CD4-positive, alpha-beta T cell (primary cell): ENCODE data around the gene IQSEC2. TPM values are rescaled to one million over a fixed set of nuclear protein-coding genes. Genes with fewer than 3 reads are reported as not detected.

Source experiments
- ATAC-seq: fragments of 200-7000 bp; cut with Tn5 transposase; one replicate; pipeline ENCODE4 v1.10.0; 2022; ENCODE audit warnings: mild to moderate bottlenecking; ENCODE audit not compliant: poor library complexity
- CTCF ChIA-PET: fragments of 350-600 bp; sonication (Branson Sonifier 250); formaldehyde crosslinking; loops from one replicate; lab custom pipeline; 2021; ENCODE audit warnings: antibody characterized with exemption, inconsistent platforms; lab: Charles Lee
- POLR2A ChIA-PET: fragments of 350-600 bp; sonication (Branson Sonifier 250); formaldehyde crosslinking; loops from one replicate; lab custom pipeline; 2021; ENCODE audit warnings: antibody characterized with exemption, inconsistent platforms; lab: Charles Lee
- DNase-seq, 14 experiments: peaks; one replicate each; pipeline ENCODE4 v3.0.0-alpha.2; 2013 to 2020; ENCODE audit warnings: mixed read lengths in 2 of 14
- H3K27ac ChIP-seq, 2 donors: one replicate each; pipeline versions ENCODE4 v1.5.1 to v1.7.0; 2013; ENCODE audit warnings: low read length in 2 of 2, low read depth in 1 of 2, mild to moderate bottlenecking in 1 of 2
- H3K27me3 ChIP-seq, 2 experiments: 1 replicate in 1 of 2; 2 replicates in 1 of 2; pipeline versions ENCODE4 v1.6.1 to v1.7.0; 2013; ENCODE audit warnings: low read length in 2 of 2, control low read depth in 1 of 2, mild to moderate bottlenecking in 1 of 2, moderate library complexity in 1 of 2; ENCODE audit not compliant: insufficient read depth in 2 of 2, control insufficient read depth in 1 of 2
- H3K36me3 ChIP-seq: one replicate; pipeline ENCODE4 v1.6.1; 2013; ENCODE audit warnings: low read length, control low read depth; ENCODE audit not compliant: insufficient read depth
- H3K4me1 ChIP-seq: one replicate; pipeline ENCODE4 v1.6.1; 2013; ENCODE audit warnings: low read length, control low read depth; ENCODE audit not compliant: insufficient read depth
- H3K4me3 ChIP-seq: one replicate; pipeline ENCODE4 v1.5.1; 2013; ENCODE audit warnings: mild to moderate bottlenecking, low read length, moderate library complexity
- H3K9me3 ChIP-seq, 2 experiments: 1 replicate in 1 of 2; 2 replicates in 1 of 2; pipeline versions ENCODE4 v1.6.1 to v1.7.0; 2013; ENCODE audit warnings: low read length in 2 of 2, mild to moderate bottlenecking in 2 of 2, control low read depth in 1 of 2, moderate library complexity in 1 of 2; ENCODE audit not compliant: control insufficient read depth in 1 of 2, insufficient read depth in 1 of 2
- H3K27ac Mint-ChIP-seq: one replicate; pipeline ENCODE4 v1.8.0; 2020; ENCODE audit warnings: mixed read lengths
- H3K27me3 Mint-ChIP-seq: one replicate; pipeline ENCODE4 v1.8.0; 2021; ENCODE audit warnings: mixed read lengths
- H3K36me3 Mint-ChIP-seq: one replicate; pipeline ENCODE4 v1.8.0; 2021; ENCODE audit warnings: low read depth, mixed read lengths
- H3K4me1 Mint-ChIP-seq: one replicate; pipeline ENCODE4 v1.8.0; 2021; ENCODE audit warnings: low read depth, mixed read lengths
- H3K4me3 Mint-ChIP-seq: one replicate; pipeline ENCODE4 v1.8.0; 2020; ENCODE audit warnings: mild to moderate bottlenecking, mixed read lengths
- H3K9me3 Mint-ChIP-seq: one replicate; pipeline ENCODE4 v1.8.0; 2020; ENCODE audit warnings: mixed read lengths
- CTCF ChIP-seq: fragments of 200-600 bp; IDR thresholded peaks from one replicate; pipeline ENCODE4 v1.8.0; 2022; ENCODE audit warnings: antibody characterized with exemption, mild to moderate bottlenecking
- intact Hi-C, 2 experiments: fragments of 100-400 bp; cut with DNase I in 1 of 2; cut with micrococcal nuclease in 1 of 2; formaldehyde crosslinking; loops; one replicate each; pipeline versions ENCODE4 v1.15.1 to v1.9.0; 2023 to 2025; cut with DNase I, micrococcal nuclease
- total RNA-seq, 174 experiments: library from RNA in 2 of 174; stranded (reverse) in 2 of 174; gene quantifications; one replicate each; pipeline ENCODE4 v1.2.3 and lab custom pipeline; 2021 to 2026

IQSEC2 gene
- total RNA-seq, 2 experiments from 2014 or later = 0.85 to 2.2 TPM

DNA sequence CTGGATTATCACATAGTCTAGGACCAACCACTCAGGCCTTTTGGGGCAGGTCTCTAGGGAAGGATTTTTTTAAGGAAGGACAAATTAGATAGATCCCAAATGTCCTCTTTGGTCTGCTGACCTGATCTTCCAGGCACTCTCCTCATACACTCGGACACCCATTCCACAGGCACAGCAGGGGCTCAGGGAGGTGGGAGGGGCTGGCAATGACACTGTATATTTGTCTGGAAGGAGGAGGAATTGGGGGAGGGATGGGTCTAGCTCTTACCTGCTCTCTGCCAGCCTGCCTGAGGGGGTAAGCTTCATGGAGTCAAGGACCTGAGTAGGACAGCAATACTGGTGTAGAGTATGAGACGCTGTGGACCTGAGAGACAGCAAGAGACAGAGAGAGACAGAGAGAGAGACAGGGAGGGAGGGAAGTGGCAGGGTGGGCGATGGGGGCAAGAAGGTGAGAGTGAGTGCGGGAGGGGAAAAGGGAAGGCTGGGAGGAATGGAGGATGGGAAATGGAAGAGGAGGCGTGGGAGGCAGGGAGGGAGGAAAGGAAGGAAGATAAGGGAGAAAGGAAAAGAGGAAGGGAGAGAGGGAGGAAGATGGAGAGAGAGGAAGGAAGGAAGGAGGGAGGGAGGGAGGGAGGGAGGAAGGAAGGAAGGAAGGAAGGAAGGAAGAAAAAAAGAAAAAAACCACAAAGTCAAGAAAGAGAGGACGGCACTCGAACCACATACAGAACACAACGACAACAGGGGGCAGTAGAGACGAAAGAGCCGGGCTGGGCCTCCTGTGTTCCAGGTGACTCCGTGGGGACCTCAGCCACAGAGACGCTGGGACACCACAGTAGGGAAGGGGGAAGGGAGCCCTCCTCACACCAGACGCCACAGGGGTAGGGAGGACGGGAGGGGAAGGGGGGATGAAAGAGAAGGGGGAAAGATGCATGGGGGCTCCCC is 1.8 kb downstream of the IQSEC2 start:
- H3K36me3 ChIP-seq = no peaks in the 10 kb centered on the region
- no peaks in the 10 kb centered on the region for H3K9me3 ChIP-seq
- intact Hi-C loops = loop anchor here in 1 of 2 experiments (10.0 kb wide), 1 partner anchor 155 kb away; the partner anchor contains the start of gene HSD17B10
- H3K27ac ChIP-seq = no peak overlapping the region
- Mint-ChIP-seq H3K9me3 (no peaks in the 10 kb centered on the region), H3K4me3 (no peak overlapping the region), H3K27me3 (no peaks in the 10 kb centered on the region), H3K4me1 (peaks cover 6% of the 10 kb centered on the region), H3K27ac (no peak overlapping the region), H3K36me3 (no peaks in the 10 kb centered on the region)
- no peak overlapping the region for H3K4me3 ChIP-seq
- H3K27me3 ChIP-seq = no peaks in the 10 kb centered on the region
- TF ChIP-seq CTCF = no peak
- DNase-seq (peak in 1 of 14 experiments; percentile 17), ATAC-seq (no peak)
- ChIA-PET CTCF (no interaction called here), POLR2A (no interaction called here)
- H3K4me1 ChIP-seq = peaks cover 12% of the 10 kb centered on the region

- H3K9me3 Mint-ChIP-seq = no peaks in the 10 kb centered on the region
- Histone ChIP-seq H3K27ac (no peak overlapping the region), H3K4me1 (no peaks in the 10 kb centered on the region), H3K9me3 (no peaks in the 10 kb centered on the region), H3K27me3 (no peaks in the 10 kb centered on the region), H3K36me3 (no peaks in the 10 kb centered on the region), H3K4me3 (no peak overlapping the region)
- H3K36me3 Mint-ChIP-seq = no peaks in the 10 kb centered on the region
- H3K4me1 Mint-ChIP-seq = no peaks in the 10 kb centered on the region
- no peak for DNase-seq
- ATAC-seq = no peak
- H3K4me3 Mint-ChIP-seq = no peak overlapping the region
- H3K27me3 Mint-ChIP-seq = no peaks in the 10 kb centered on the region
- no peak for TF ChIP-seq CTCF
- intact Hi-C loops = no loop called here
- no peak overlapping the region for H3K27ac Mint-ChIP-seq
- POLR2A ChIA-PET = no interaction called here
- CTCF ChIA-PET = no interaction called here
These were observed 8.5 kb downstream of the IQSEC2 start for GRCh38 chrX:53272808-53273337.

- Histone ChIP-seq H3K27ac (no peak overlapping the region), H3K27me3 (no peaks in the 10 kb centered on the region), H3K36me3 (no peaks in the 10 kb centered on the region), H3K4me3 (no peak overlapping the region), H3K9me3 (no peaks in the 10 kb centered on the region), H3K4me1 (no peaks in the 10 kb centered on the region)
- intact Hi-C loops = no loop called here
- no peak overlapping the region for H3K27ac Mint-ChIP-seq
- ATAC-seq (no peak), DNase-seq (no peak)
- no peaks in the 10 kb centered on the region for H3K36me3 Mint-ChIP-seq
- no peak for TF ChIP-seq CTCF
- ChIA-PET CTCF (no interaction called here), POLR2A (no interaction called here)
- no peaks in the 10 kb centered on the region for H3K27me3 Mint-ChIP-seq
- H3K9me3 Mint-ChIP-seq = no peaks in the 10 kb centered on the region
- H3K4me3 Mint-ChIP-seq = no peak overlapping the region
- H3K4me1 Mint-ChIP-seq = no peaks in the 10 kb centered on the region
These were observed 11.8 kb downstream of the IQSEC2 start for GRCh38 chrX:53269536-53270107.
